ENCODE results near the gene WFIKKN1. TPM values are rescaled to one million over a fixed set of nuclear protein-coding genes. Genes with fewer than 3 reads are reported as not detected.

WFIKKN1 gene
- total RNA-seq, 1 donor from 2014 or later, result 0.89 TPM

DNA sequence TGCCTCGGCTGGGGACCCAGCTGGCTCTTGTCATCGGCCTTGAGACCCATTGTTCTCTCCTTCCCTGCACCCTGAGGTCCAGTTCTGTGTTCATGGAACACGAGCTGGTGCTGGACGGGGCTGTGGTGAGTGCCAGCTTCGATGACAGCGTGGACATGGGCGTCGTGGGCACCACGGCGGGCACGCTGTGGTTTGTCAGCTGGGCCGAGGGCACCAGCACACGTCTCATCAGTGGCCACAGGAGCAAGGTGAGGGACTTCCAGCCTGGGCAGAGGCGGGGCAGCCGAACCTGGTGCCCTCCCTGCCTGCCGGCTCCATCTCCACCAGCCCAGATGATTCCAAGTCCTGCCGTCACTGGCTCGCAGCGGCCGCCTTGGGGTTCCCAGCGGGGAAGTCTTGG lies 31.8 kb downstream of the WFIKKN1 start:
- H3K27ac Mint-ChIP-seq (ENCODE audit: unreplicated experiment), result no peak overlapping the region
- H3K4me1 Mint-ChIP-seq (ENCODE audit: low read depth, unreplicated experiment), result no peaks in the 10 kb centered on the region
- no peaks in the 10 kb centered on the region for H3K9me3 ChIP-seq (ENCODE audit: insufficient read depth, low read depth, low read length)

DNA sequence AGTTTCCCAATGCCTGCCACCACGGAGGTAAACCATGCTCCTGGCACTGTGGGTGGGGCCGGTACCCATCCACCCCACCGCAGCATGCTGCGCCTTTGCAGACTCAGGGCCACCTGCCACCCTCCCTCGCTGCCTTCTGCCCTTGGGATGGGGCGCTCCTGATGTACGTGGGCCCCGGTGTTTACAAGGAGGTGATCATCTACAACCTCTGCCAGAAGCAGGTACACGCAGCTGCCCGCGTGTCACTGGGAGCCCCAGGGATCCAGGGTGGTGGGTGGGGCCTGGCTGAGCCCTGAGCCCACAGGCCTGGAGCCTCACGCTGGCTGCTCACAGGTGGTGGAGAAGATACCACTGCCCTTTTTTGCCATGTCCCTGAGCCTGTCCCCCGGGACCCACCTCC lies 35.8 kb downstream of the WFIKKN1 start:
- Histone ChIP-seq H3K27me3 (ENCODE audit: insufficient read depth, low read length) (no peaks in the 10 kb centered on the region), H3K36me3 (ENCODE audit: insufficient read depth, low read length) (no peaks in the 10 kb centered on the region), H3K4me1 (ENCODE audit: insufficient read depth, low read length) (peaks cover 5% of the 10 kb centered on the region), H3K27ac (ENCODE audit: low read depth, low read length) (no peak overlapping the region), H3K9me3 (ENCODE audit: insufficient read depth, low read depth, low read length) (no peaks in the 10 kb centered on the region), H2AFZ (ENCODE audit: low read depth, low read length) (no peak overlapping the region), H3K4me3 (ENCODE audit: insufficient read depth, low read depth, low read length) (no peak overlapping the region), H3K9ac (ENCODE audit: low read length) (no peak overlapping the region), H3K4me2 (ENCODE audit: low read length) (no peak overlapping the region), H3K79me2 (ENCODE audit: insufficient read depth, low read length) (peaks cover 35% of the 10 kb centered on the region), H4K20me1 (ENCODE audit: insufficient read depth, low read length) (peaks cover 22% of the 10 kb centered on the region)
- H3K27ac Mint-ChIP-seq (ENCODE audit: unreplicated experiment), result no peak overlapping the region
- peaks cover 2% of the 10 kb centered on the region for H3K36me3 Mint-ChIP-seq (ENCODE audit: low read depth, unreplicated experiment)
- H3K9me3 Mint-ChIP-seq (ENCODE audit: unreplicated experiment), result no peaks in the 10 kb centered on the region
- H3K27me3 Mint-ChIP-seq (ENCODE audit: low read depth, unreplicated experiment), result no peaks in the 10 kb centered on the region
- FAIRE-seq (no peak), DNase-seq (ENCODE audit: low read depth) (no peak)
- H3K4me1 Mint-ChIP-seq (ENCODE audit: low read depth, unreplicated experiment), result no peaks in the 10 kb centered on the region
- TF ChIP-seq, protein P1, sequence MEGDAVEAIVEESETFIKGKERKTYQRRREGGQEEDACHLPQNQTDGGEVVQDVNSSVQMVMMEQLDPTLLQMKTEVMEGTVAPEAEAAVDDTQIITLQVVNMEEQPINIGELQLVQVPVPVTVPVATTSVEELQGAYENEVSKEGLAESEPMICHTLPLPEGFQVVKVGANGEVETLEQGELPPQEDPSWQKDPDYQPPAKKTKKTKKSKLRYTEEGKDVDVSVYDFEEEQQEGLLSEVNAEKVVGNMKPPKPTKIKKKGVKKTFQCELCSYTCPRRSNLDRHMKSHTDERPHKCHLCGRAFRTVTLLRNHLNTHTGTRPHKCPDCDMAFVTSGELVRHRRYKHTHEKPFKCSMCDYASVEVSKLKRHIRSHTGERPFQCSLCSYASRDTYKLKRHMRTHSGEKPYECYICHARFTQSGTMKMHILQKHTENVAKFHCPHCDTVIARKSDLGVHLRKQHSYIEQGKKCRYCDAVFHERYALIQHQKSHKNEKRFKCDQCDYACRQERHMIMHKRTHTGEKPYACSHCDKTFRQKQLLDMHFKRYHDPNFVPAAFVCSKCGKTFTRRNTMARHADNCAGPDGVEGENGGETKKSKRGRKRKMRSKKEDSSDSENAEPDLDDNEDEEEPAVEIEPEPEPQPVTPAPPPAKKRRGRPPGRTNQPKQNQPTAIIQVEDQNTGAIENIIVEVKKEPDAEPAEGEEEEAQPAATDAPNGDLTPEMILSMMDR (IDR thresholded peaks at IDR 0.05; ENCODE audit: insufficient read depth, low read depth, low read length), result no peak
- TF ChIP-seq EZH2 (IDR thresholded peaks at IDR 0.05; ENCODE audit: insufficient read depth, low read length), result no peak
- no peak overlapping the region for H3K4me3 Mint-ChIP-seq (ENCODE audit: unreplicated experiment)

More for the DNA sequence above, 31.8 kb downstream of the WFIKKN1 start:
- Mint-ChIP-seq H3K36me3 (ENCODE audit: low read depth, unreplicated experiment) (peaks cover 2% of the 10 kb centered on the region), H3K4me3 (ENCODE audit: unreplicated experiment) (no peak overlapping the region), H3K27me3 (ENCODE audit: low read depth, unreplicated experiment) (no peaks in the 10 kb centered on the region), H3K9me3 (ENCODE audit: unreplicated experiment) (no peaks in the 10 kb centered on the region)
- H3K9ac ChIP-seq (ENCODE audit: low read length), result no peak overlapping the region
- H3K79me2 ChIP-seq (ENCODE audit: insufficient read depth, low read length), result no peaks in the 10 kb centered on the region
- H3K36me3 ChIP-seq (ENCODE audit: insufficient read depth, low read length), result no peaks in the 10 kb centered on the region
- H3K4me3 ChIP-seq (ENCODE audit: insufficient read depth, low read depth, low read length), result no peak overlapping the region
- no peak overlapping the region for H3K27ac ChIP-seq (ENCODE audit: low read depth, low read length)
- H4K20me1 ChIP-seq (ENCODE audit: insufficient read depth, low read length), result no peaks in the 10 kb centered on the region
- no peaks in the 10 kb centered on the region for H3K27me3 ChIP-seq (ENCODE audit: insufficient read depth, low read length)
- H3K4me2 ChIP-seq (ENCODE audit: low read length), result no peak overlapping the region
- FAIRE-seq (no peak), DNase-seq (ENCODE audit: low read depth) (no peak)
- H3K4me1 ChIP-seq (ENCODE audit: insufficient read depth, low read length), result no peaks in the 10 kb centered on the region
- no peak overlapping the region for H2AFZ ChIP-seq (ENCODE audit: low read depth, low read length)
- TF ChIP-seq, protein P1 (IDR thresholded peaks at IDR 0.05; ENCODE audit: insufficient read depth, low read depth, low read length), result no peak
- TF ChIP-seq EZH2 (IDR thresholded peaks at IDR 0.05; ENCODE audit: insufficient read depth, low read length), result no peak

DNA sequence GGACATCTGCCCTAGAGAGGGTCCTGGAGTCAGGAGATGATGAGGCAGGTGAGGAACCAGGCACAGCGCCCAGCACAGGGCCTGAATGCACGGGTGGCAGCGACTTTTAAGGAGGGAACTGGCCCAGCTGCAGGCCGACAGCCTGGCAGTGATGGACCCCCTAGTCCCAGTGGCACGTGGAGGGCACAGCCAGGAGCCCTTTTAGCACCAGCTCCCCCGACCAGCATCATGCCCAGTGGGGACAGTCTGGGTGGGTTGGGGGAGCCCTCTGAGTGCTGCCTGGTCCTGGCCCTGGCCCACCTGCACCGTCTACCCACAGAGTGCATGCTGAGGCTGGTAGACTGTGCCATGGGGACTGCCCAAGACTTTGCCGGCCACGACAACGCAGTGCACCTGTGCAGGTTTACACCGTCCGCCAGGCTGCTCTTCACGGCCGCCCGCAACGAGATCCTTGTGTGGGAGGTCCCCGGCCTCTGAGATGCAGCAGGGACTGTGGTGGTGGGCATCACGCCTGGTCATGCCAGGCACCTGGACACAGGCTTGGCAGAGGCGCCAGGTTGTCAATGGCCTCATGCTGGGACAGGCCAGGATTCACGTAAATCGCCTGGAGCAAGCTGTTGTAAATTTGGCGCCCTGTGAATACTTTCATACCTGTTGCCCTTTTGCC lies 36.5 kb downstream of the WFIKKN1 start:
- no peaks in the 10 kb centered on the region for H3K9me3 Mint-ChIP-seq (ENCODE audit: unreplicated experiment)
- Histone ChIP-seq H3K9ac (ENCODE audit: low read length) (peak overlapping the region; percentile 94), H2AFZ (ENCODE audit: low read depth, low read length) (peak overlapping the region; percentile 51), H3K27me3 (ENCODE audit: insufficient read depth, low read length) (no peaks in the 10 kb centered on the region), H4K20me1 (ENCODE audit: insufficient read depth, low read length) (peaks cover 24% of the 10 kb centered on the region), H3K79me2 (ENCODE audit: insufficient read depth, low read length) (peaks cover 35% of the 10 kb centered on the region), H3K27ac (ENCODE audit: low read depth, low read length) (no peak overlapping the region), H3K9me3 (ENCODE audit: insufficient read depth, low read depth, low read length) (no peaks in the 10 kb centered on the region), H3K4me2 (ENCODE audit: low read length) (peak overlapping the region; percentile 85), H3K4me3 (ENCODE audit: insufficient read depth, low read depth, low read length) (peak overlapping the region; percentile 80), H3K36me3 (ENCODE audit: insufficient read depth, low read length) (no peaks in the 10 kb centered on the region), H3K4me1 (ENCODE audit: insufficient read depth, low read length) (peaks cover 5% of the 10 kb centered on the region)
- no peak for DNase-seq (ENCODE audit: low read depth)
- no peaks in the 10 kb centered on the region for H3K27me3 Mint-ChIP-seq (ENCODE audit: low read depth, unreplicated experiment)
- H3K4me1 Mint-ChIP-seq (ENCODE audit: low read depth, unreplicated experiment), result no peaks in the 10 kb centered on the region
- FAIRE-seq, result no peak
- no peak for TF ChIP-seq EZH2 (IDR thresholded peaks at IDR 0.05; ENCODE audit: insufficient read depth, low read length)
- TF ChIP-seq, protein P1 (IDR thresholded peaks at IDR 0.05; ENCODE audit: insufficient read depth, low read depth, low read length), result no peak
- H3K27ac Mint-ChIP-seq (ENCODE audit: unreplicated experiment), result no peak overlapping the region
- peak overlapping the region; percentile 54 for H3K4me3 Mint-ChIP-seq (ENCODE audit: unreplicated experiment)
- H3K36me3 Mint-ChIP-seq (ENCODE audit: low read depth, unreplicated experiment), result peaks cover 2% of the 10 kb centered on the region
